Measurements from ENCODE around the gene INHA. TPM values are rescaled to one million over a fixed set of nuclear protein-coding genes. Genes with fewer than 3 reads are reported as not detected.

Gene INHA
- total RNA-seq, 1 experiment from 2014 or later: not detected

GRCh38 chr2:219525533-219526232 is 46.4 kb upstream of the INHA start (continued):
- no peak for TF ChIP-seq ELF1 (IDR thresholded peaks at IDR 0.05; ENCODE audit: borderline replicate concordance, low read depth)
- no peak for TF ChIP-seq SRF (IDR thresholded peaks at IDR 0.05; ENCODE audit: low read depth)
- no peak for TF ChIP-seq EZH2phosphoT487 (IDR thresholded peaks at IDR 0.05; ENCODE audit: borderline replicate concordance)
- no peak for TF ChIP-seq SP1 (IDR thresholded peaks at IDR 0.05; ENCODE audit: low read depth)
- TF ChIP-seq CBX3 (IDR thresholded peaks at IDR 0.05; ENCODE audit: low read depth): no peak
- TF ChIP-seq EGR1 (IDR thresholded peaks at IDR 0.05; ENCODE audit: low read depth): no peak
- no peak for TF ChIP-seq REST (IDR thresholded peaks at IDR 0.05; ENCODE audit: low read depth)
- TF ChIP-seq POLR2A (IDR thresholded peaks at IDR 0.05; ENCODE audit: borderline replicate concordance, extremely low read depth, insufficient read depth, insufficient read length): no peak
- no peak for TF ChIP-seq POLR2AphosphoS5 (IDR thresholded peaks at IDR 0.05; ENCODE audit: low read depth, low read length)
- TF ChIP-seq YY1 (IDR thresholded peaks at IDR 0.05; ENCODE audit: extremely low read depth, insufficient replicate concordance, low read depth, low read length): no peak
- no peak for TF ChIP-seq FOSL1 (IDR thresholded peaks at IDR 0.05; ENCODE audit: low read depth)

Data from HCT116 (cell line).